ENCODE data around the gene CTSK.

- TF ChIP-seq CTCF (conservative IDR thresholded peaks at IDR 0.05; ENCODE audit: low read length) (no peak), EZH2phosphoT487 (IDR thresholded peaks at IDR 0.05; ENCODE audit: borderline replicate concordance, low read depth, low read length) (no peak)
Measured at GRCh38 chr1:150760013-150760412, 48.0 kb downstream of the CTSK start.

All from OCI-LY7 (cell line).